Measurements from ENCODE around the gene SNRPA1.
"Not testable (repeated sequence)": the region's sequence is repeated elsewhere in the genome, so short reads cannot be mapped to it uniquely, and the experiment has no call there.

SNRPA1 gene

DNA sequence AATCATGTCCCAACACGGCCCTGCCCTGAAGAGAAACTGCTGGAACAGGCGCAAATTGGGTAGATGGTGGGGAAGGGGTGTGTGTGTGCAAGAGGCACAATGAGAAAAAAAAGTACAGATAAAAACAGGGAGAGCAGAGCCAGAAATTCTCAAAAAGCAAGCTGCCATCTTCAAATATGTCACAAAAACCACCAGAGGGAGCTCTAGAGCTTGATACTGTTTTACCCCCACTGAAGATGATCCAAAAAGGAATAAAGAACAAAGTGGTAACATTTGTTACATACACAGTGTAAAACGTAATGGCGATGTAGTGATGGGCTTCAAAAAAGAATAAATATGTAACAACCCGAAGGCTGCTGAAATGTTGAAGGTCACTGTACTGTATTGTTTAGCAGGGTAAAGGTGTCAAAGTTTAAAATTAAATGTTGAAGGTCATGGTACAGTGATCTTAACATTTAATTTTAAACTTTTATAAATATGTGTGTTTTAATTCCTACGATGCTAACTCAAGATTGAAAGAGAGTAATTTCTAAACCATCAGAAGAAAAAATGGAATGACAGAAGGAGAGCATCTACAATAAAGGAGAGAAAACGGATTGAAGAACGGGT lies 6.0 kb downstream of the SNRPA1 start:
- peak in 1 of 2 experiments; percentile 69 for DNase-seq

GRCh38 chr15:101287342-101287741 lies 7.7 kb downstream of the SNRPA1 start:
- DNase-seq, result not testable (repeated sequence)

GRCh38 chr15:101286471-101287114 lies 8.5 kb downstream of the SNRPA1 start:
- DNase-seq, result no peak

DNA sequence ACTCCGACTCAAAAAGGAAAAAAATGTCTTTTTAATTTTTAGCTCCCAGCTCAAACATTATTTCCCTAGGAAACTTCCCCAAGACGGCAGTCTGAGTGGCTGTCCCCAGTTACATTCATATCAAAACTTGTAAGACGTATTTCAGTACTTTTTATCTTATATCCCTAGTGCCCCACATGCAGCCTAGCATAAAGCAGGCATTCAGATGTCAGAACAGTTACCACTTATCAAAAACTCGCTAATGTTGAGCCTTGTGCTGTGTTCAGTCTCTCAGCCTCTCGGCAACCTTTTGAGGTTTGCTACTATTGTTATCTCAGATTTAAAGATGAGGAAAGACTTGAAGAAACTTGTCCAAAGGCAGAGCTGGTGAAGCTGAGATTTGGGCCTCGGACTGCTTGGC lies 11.1 kb downstream of the SNRPA1 start:
- no peak for DNase-seq

DNA sequence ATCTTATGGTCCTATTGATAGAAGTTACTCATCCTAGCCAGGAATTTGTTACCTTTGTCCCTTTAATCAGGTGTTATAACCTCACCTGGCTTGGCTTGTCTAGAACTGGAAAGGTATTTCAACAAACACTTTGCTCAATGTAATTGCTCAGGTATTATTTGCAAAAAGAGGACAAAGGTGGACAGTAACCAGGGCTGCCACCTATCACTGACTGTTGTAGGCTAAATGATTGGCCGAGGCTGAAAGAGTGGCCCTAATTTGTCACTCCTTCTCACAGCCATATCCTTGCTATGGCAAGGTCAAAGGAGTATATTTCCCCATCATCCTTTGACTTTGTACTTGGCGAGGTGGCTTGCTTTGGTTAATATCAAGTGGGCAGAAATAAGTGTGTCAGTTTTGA lies 15.0 kb downstream of the SNRPA1 start:
- no peak for DNase-seq

- no peak for DNase-seq
These were observed 17.0 kb downstream of the SNRPA1 start for GRCh38 chr15:101277943-101278564.

- DNase-seq, result peak; percentile 37 to 95
These were observed 17.8 kb downstream of the SNRPA1 start, which contains the start of gene SELENOS for GRCh38 chr15:101277038-101277822. Gene SELENOS (minus strand): TSS chr15:101277485. CDS start chr15:101277417, 68 bp downstream.

- DNase-seq, result peak in 1 of 2 experiments; percentile 54
These were observed 18.5 kb downstream of the SNRPA1 start for GRCh38 chr15:101276501-101277037.

GRCh38 chr15:101275018-101275417 lies 20.0 kb downstream of the SNRPA1 start:
- DNase-seq, result no peak

- DNase-seq, result no peak
These were observed 21.5 kb downstream of the SNRPA1 start for GRCh38 chr15:101273534-101273933.

DNA sequence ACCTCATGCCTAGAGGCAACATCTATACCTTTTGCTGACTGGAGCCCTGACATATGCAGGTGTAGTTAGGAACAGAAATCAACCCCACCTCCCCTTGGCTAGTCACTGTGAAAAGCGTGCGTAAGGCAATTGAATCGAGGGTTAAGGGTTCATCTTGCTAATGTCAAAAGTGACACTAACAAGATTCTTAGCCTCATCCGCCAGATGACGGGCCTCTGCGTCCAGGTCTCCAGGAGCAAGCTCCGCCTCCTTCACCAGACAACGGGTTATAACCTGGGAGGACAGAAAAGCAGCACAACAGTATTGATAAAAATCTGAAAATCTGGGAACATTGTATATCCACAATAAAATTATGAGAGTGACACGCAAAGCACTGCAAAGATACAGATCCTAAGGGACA lies 22.5 kb downstream of the SNRPA1 start:
- DNase-seq, result no peak

GRCh38 chr15:101269479-101270223 lies 25.4 kb downstream of the SNRPA1 start:
- DNase-seq, result peak in 1 of 2 experiments; percentile 25

DNA sequence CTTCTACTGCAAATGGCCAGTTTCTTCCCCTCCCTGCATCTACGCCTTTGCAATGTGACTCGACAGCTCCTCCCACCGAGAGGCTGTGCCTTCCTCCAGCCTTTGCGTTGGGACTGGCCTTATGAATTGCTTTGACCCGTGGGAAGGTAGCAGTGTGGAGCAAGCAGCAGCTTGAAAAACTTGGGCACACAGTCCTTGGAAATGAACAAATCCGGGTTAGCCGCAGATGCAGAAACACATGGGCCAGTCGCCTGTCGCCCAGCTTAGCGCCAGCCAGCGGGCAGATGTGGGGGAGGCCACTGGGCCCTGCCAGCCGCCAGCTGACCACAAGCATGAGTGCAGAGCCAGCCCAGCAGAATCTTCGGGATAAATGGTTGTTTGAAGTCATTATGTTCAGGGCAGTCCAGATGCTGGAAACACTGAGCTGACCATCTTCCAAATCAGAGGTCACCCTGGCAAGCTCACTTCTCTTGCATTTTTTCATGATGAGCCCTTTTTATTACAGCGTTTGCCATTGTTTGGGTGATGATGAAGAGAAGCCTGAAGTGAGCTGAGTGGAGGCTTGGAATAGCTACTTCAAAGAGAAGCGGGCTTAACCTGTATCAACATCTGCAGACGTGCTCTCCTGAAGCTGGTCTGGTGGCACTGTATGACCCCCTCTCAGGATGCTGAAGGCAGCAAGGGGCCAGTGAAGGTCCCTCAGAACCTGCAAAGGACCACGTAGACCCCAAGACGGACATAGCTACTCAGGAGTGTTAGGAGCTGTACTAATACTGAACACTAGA lies 27.5 kb downstream of the SNRPA1 start:
- no peak for DNase-seq

DNA sequence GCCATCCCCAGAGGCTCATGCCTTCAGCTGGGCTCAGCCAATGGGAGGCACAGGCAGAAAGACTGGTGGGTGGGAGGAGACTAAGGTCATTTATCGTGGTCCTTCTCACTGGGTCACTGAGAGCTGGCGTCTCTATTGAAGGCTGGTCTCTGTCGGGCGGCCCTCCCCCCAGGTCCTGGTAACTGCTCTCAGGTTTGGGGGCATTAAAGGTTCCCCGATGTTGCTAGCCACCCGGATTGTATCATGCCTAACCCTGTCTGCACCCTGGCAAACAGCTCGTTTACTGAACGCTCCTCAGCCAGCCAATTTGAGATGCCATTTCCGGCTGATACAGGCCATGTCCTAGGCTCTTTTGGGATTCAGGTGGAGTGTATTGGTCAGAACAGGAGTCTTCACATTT lies 28.3 kb downstream of the SNRPA1 start:
- no peak for DNase-seq

DNA sequence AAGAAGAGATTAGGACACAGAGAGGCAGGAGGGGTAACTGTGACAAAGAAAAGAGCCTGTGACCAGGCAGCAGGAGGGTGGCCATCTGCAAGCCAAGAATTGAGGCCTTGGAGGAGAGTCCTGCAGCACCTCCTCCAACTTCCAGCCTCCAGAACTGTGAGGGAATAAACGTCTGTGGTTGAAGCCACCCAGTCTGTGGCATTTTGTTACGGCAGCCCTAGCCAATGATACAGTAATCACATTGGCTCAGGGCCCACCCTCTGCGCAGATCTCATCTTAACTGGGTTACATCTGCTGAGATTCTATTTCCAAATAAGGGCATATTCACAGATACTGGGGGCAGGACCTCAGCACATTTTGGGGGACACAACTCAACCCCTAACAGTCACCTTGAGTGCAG lies 29.0 kb downstream of the SNRPA1 start:
- no peak for DNase-seq

GRCh38 chr15:101264911-101265641 lies 30.0 kb downstream of the SNRPA1 start:
- DNase-seq, result no peak

- no peak for DNase-seq
These were observed 31.0 kb downstream of the SNRPA1 start for GRCh38 chr15:101264011-101264410.

- no peak for DNase-seq
These were observed 32.5 kb downstream of the SNRPA1 start for GRCh38 chr15:101262551-101262950.

DNA sequence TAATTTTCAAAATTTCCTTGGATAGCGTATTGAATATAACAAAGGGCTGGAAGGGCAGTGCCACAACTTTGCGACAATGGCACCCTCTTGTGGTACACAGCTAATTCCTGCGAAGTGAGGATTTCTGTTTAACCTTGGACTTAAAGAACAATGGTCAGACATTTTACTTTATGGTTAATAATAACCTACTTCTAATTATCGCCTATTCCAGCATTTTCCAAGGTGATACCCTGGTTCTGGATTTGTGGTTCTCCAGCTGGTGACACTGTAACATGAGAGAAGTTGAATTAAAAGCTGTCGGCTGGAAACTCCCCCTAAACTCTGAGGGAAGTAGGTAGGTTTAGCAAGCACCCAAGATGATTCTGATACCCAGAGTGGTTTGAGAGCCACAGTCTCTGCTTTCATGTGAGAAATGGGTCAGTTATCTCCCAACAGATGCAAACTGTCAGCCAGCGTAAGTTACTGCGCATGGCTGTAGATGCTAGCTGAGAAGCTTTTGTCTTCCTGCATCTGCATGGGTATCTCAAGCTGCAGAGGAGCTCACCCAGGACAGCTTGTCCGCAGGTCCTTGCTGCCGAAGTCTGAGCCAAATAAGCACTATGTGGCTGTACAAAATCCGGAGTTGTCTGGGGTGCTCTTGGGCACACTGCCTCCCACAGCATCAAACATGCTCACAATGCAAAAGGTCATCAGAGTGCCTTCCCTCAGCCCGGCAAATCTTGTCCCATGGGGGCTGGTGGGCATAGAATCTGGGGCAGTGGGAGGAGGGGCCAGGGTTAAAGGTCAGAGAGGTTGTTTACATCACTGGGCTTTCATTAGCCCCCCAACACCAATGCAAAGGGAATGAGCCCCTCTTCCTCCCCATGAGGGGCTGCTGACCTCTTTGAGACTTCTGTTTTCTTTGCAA lies 36.6 kb downstream of the SNRPA1 start:
- peak in 1 of 2 experiments; percentile 79 for DNase-seq

GRCh38 chr15:101256757-101257156 lies 38.3 kb downstream of the SNRPA1 start:
- peak in 1 of 2 experiments; percentile 24 for DNase-seq
